SU-DHL-6 (cell line): ENCODE measurements around the gene KPNA1.
"Not testable (repeated sequence)": the region's sequence is repeated elsewhere in the genome, so short reads cannot be mapped to it uniquely, and the experiment has no call there.

ENCODE experiments used
- CTCF ChIP-seq: fragments of 200-600 bp; sonication (generic); IDR thresholded peaks from one replicate; pipeline ENCODE4 v1.5.1; 2017; ENCODE audit warnings: antibody characterized with exemption, mild to moderate bottlenecking, low read length, moderate library complexity; ENCODE audit not compliant: insufficient read depth, poor library complexity, severe bottlenecking
- EZH2phosphoT487 ChIP-seq: fragments of 200-600 bp; sonication (generic), shearing (Covaris generic); conservative IDR thresholded peaks from 2 replicates; pipeline ENCODE4 v1.6.1; 2018; ENCODE audit warnings: mild to moderate bottlenecking, antibody characterized with exemption, low read length, moderate library complexity, mixed read lengths

- not testable (repeated sequence) for TF ChIP-seq CTCF, EZH2phosphoT487
Observed at GRCh38 chr3:122448218-122448617, 66.5 kb downstream of the KPNA1 start.
